Measurements from ENCODE around the gene KHDC3L.

KHDC3L gene

GRCh38 chr6:73314577-73315492, 47.6 kb upstream of the KHDC3L start:
- no peaks in the 10 kb centered on the region for H3K36me3 ChIP-seq (ENCODE audit: control insufficient read depth in 2 of 2, insufficient read depth in 1 of 2, low read length in 2 of 2)
- TF ChIP-seq ZNF621 (tag by site-specific recombination; IDR thresholded peaks at IDR 0.05), result no peak
- TF ChIP-seq ZBTB21 (tag by site-specific recombination; IDR thresholded peaks at IDR 0.05), result no peak
- TF ChIP-seq ZNF561 (tag by site-specific recombination; IDR thresholded peaks at IDR 0.05; ENCODE audit: borderline replicate concordance), result no peak
- TF ChIP-seq ATF2 (tag by site-specific recombination; IDR thresholded peaks at IDR 0.05; ENCODE audit: low read depth), result no peak
- no peak for TF ChIP-seq ZFP3 (tag by site-specific recombination; IDR thresholded peaks at IDR 0.05; ENCODE audit: low read depth)
- no peak for TF ChIP-seq ZNF302 (tag by site-specific recombination; IDR thresholded peaks at IDR 0.05; ENCODE audit: low read depth)
- TF ChIP-seq KLF17 (tag by site-specific recombination; IDR thresholded peaks at IDR 0.05), result no peak
- TF ChIP-seq ZNF701 (tag by site-specific recombination; IDR thresholded peaks at IDR 0.05), result no peak
- TF ChIP-seq MYNN (tag by site-specific recombination; IDR thresholded peaks at IDR 0.05; ENCODE audit: borderline replicate concordance), result no peak
- TF ChIP-seq GLIS2 (tag by site-specific recombination; IDR thresholded peaks at IDR 0.05), result no peak
- no peak overlapping the region for H3K27ac ChIP-seq (ENCODE audit: extremely low read depth, low read depth, low read length)
- H3K4me3 ChIP-seq (ENCODE audit: low read depth, low read length), result no peak overlapping the region
- no peaks in the 10 kb centered on the region for H3K9me3 ChIP-seq (ENCODE audit: control insufficient read depth, insufficient read depth, low read depth, low read length)
- ChIA-PET CTCF (interaction anchor here (2.2 kb wide), 1 partner anchor 11 kb away, joined by 14 read pairs; no protein-coding TSS in a partner anchor), POLR2A (interaction anchor here (0.5 kb wide), 1 partner anchor 34 kb away, joined by 6 read pairs; no protein-coding TSS in a partner anchor)
- H3K4me1 ChIP-seq (ENCODE audit: control insufficient read depth, insufficient read depth, low read length), result no peaks in the 10 kb centered on the region

GRCh38 chr6:73323323-73323722, 39.1 kb upstream of the KHDC3L start:
- H3K27ac ChIP-seq (ENCODE audit: extremely low read depth, low read depth, low read length), result no peak overlapping the region
- CTCF ChIA-PET, result interaction anchor here (0.6 to 1.8 kb wide), 2 partner anchors 65 to 715 kb away, joined by 4 to 5 read pairs; no protein-coding TSS in a partner anchor
- H3K4me1 ChIP-seq (ENCODE audit: control insufficient read depth, insufficient read depth, low read length), result no peaks in the 10 kb centered on the region
- no peak for TF ChIP-seq GLIS2 (tag by site-specific recombination; IDR thresholded peaks at IDR 0.05)
- no peak for TF ChIP-seq SALL2 (tag by site-specific recombination; IDR thresholded peaks at IDR 0.05; ENCODE audit: borderline replicate concordance)
- POLR2A ChIA-PET, result no interaction called here
- no peaks in the 10 kb centered on the region for H3K36me3 ChIP-seq (ENCODE audit: control insufficient read depth in 2 of 2, insufficient read depth in 1 of 2, low read length in 2 of 2)
- no peak overlapping the region for H3K4me3 ChIP-seq (ENCODE audit: low read depth, low read length)
- H3K9me3 ChIP-seq (ENCODE audit: control insufficient read depth, insufficient read depth, low read depth, low read length), result no peaks in the 10 kb centered on the region

- Histone ChIP-seq H3K4me1 (ENCODE audit: control insufficient read depth, insufficient read depth, low read length) (no peaks in the 10 kb centered on the region), H3K27ac (ENCODE audit: extremely low read depth, low read depth, low read length) (no peak overlapping the region), H3K9me3 (ENCODE audit: control insufficient read depth, insufficient read depth, low read depth, low read length) (no peaks in the 10 kb centered on the region), H3K4me3 (ENCODE audit: low read depth, low read length) (no peak overlapping the region), H3K36me3 (ENCODE audit: control insufficient read depth in 2 of 2, insufficient read depth in 1 of 2, low read length in 2 of 2) (no peaks in the 10 kb centered on the region)
- POLR2A ChIA-PET, result no interaction called here
- CTCF ChIA-PET, result interaction anchor here (0.7 to 4.4 kb wide), 9 partner anchors 9 to 913 kb away, joined by 3 to 39 read pairs (median 8); no protein-coding TSS in a partner anchor
- TF ChIP-seq ZNF394 (tag by site-specific recombination; IDR thresholded peaks at IDR 0.05; ENCODE audit: borderline replicate concordance) (no peak), ZNF837 (tag by site-specific recombination; IDR thresholded peaks at IDR 0.05) (no peak), ZNF473 (tag by site-specific recombination; IDR thresholded peaks at IDR 0.05) (no peak), ZNF600 (tag by site-specific recombination; IDR thresholded peaks at IDR 0.05) (no peak), ZNF398 (tag by site-specific recombination; IDR thresholded peaks at IDR 0.05) (no peak), GLIS1 (tag by site-specific recombination; IDR thresholded peaks at IDR 0.05) (no peak), SCRT1 (tag by site-specific recombination; IDR thresholded peaks at IDR 0.05; ENCODE audit: borderline replicate concordance) (no peak), ZNF223 (tag by site-specific recombination; IDR thresholded peaks at IDR 0.05) (no peak), ZFP37 (tag by site-specific recombination; IDR thresholded peaks at IDR 0.05) (no peak), TCF7L2 (IDR thresholded peaks at IDR 0.05; ENCODE audit: borderline replicate concordance, low read depth, low read length) (no peak), ZNF292 (tag by site-specific recombination; IDR thresholded peaks at IDR 0.05; ENCODE audit: borderline replicate concordance, low read depth) (no peak), ZNF23 (tag by site-specific recombination; IDR thresholded peaks at IDR 0.05; ENCODE audit: borderline replicate concordance) (no peak), ZNF19 (tag by site-specific recombination; IDR thresholded peaks at IDR 0.05; ENCODE audit: low read depth) (no peak)
Observed at GRCh38 chr6:73325656-73326055, 36.8 kb upstream of the KHDC3L start.
